Uterus (tissue), 4 donors: Measurements from ENCODE around the gene GRIK4. TPM values are rescaled to one million over a fixed set of nuclear protein-coding genes. Genes with fewer than 3 reads are reported as not detected.

Source experiments
- DNase-seq, 2 donors: peaks; one replicate each; pipeline ENCODE4 v3.0.0-alpha.2; 2019 to 2020
- H3K27ac ChIP-seq, 2 donors: fragments of 200-600 bp; sonication (generic); 1 replicate in 1 of 2; 2 replicates in 1 of 2; pipeline ENCODE4 v1.5.1; 2016 to 2018
- H3K27me3 ChIP-seq, 2 donors: fragments of 200-600 bp; sonication (generic); one replicate each; pipeline ENCODE4 v1.5.1; 2018 to 2019; ENCODE audit warnings: control low read depth in 1 of 2
- H3K36me3 ChIP-seq, 2 donors: fragments of 200-600 bp; sonication (generic); one replicate each; pipeline ENCODE4 v1.5.1; 2019; ENCODE audit warnings: control low read depth in 1 of 2
- H3K4me1 ChIP-seq, 2 donors: fragments of 200-600 bp; sonication (generic); one replicate each; pipeline ENCODE4 v1.5.1; 2018 to 2019; ENCODE audit warnings: control low read depth in 1 of 2
- H3K4me3 ChIP-seq, 2 donors: fragments of 200-600 bp; sonication (generic); 1 replicate in 1 of 2; 2 replicates in 1 of 2; pipeline ENCODE4 v1.5.1; 2018 to 2019; ENCODE audit warnings: mild to moderate bottlenecking in 1 of 2
- H3K9me3 ChIP-seq, 2 donors: fragments of 200-600 bp; sonication (generic); one replicate each; pipeline ENCODE4 v1.5.1; 2019; ENCODE audit warnings: control low read depth in 1 of 2
- CTCF ChIP-seq, 4 experiments: fragments of 200-600 bp in 2 of 4; fragments of 450-650 bp in 2 of 4; sonication (generic) in 2 of 4; IDR thresholded peaks; one replicate each; pipeline ENCODE4 v1.5.1; 2016 to 2019; ENCODE audit warnings: antibody characterized with exemption in 4 of 4, mild to moderate bottlenecking in 2 of 4, moderate library complexity in 1 of 4
- POLR2A ChIP-seq, 2 donors: fragments of 450-650 bp; IDR thresholded peaks; one replicate each; pipeline ENCODE4 v1.6.1; 2016; ENCODE audit warnings: antibody characterized with exemption in 2 of 2, mild to moderate bottlenecking in 1 of 2, moderate library complexity in 1 of 2
- intact Hi-C: fragments of 100-400 bp; cut with DNase I; formaldehyde crosslinking; loops from one replicate; pipeline ENCODE4 v1.15.1; 2023; ENCODE audit warnings: low total_unique reads
- total RNA-seq, 4 donors: library from RNA; depleted of rRNA in 3 of 4; stranded (reverse); fragments of >200 nt in 3 of 4; gene quantifications; one replicate each; pipeline versions ENCODE4 v1.1.0 to v1.2.4, GENCODE V29; 2014 to 2023
- donor health status: DM: yes; HTN: yes; CAD: no.

GRIK4 gene
- total RNA-seq, 4 donors from 2014 or later = 0.28 to 1.1 TPM; not detected in 2

- no peak for DNase-seq
- TF ChIP-seq POLR2A (IDR thresholded peaks at IDR 0.05) (no peak), CTCF (IDR thresholded peaks at IDR 0.05) (no peak)
- no peaks in the 10 kb centered on the region for H3K9me3 ChIP-seq
- H3K27me3 ChIP-seq = no peaks in the 10 kb centered on the region
- intact Hi-C loops = no loop called here
- no peak overlapping the region for H3K4me3 ChIP-seq
- H3K4me1 ChIP-seq = no peaks in the 10 kb centered on the region
- no peaks in the 10 kb centered on the region for H3K36me3 ChIP-seq
- no peak overlapping the region for H3K27ac ChIP-seq
Observed at GRCh38 chr11:120676991-120677390, 165.4 kb downstream of the GRIK4 start.

GRCh38 chr11:120680322-120680721, 168.8 kb downstream of the GRIK4 start:
- intact Hi-C loops = no loop called here
- no peaks in the 10 kb centered on the region for H3K36me3 ChIP-seq

GRCh38 chr11:120681434-120682331, 170.1 kb downstream of the GRIK4 start:
- intact Hi-C loops = no loop called here
- H3K9me3 ChIP-seq = no peaks in the 10 kb centered on the region
- TF ChIP-seq POLR2A (IDR thresholded peaks at IDR 0.05) (no peak), CTCF (IDR thresholded peaks at IDR 0.05) (no peak)
- no peaks in the 10 kb centered on the region for H3K4me1 ChIP-seq
- no peaks in the 10 kb centered on the region for H3K27me3 ChIP-seq
- no peak overlapping the region for H3K27ac ChIP-seq
- DNase-seq = no peak
- H3K4me3 ChIP-seq = no peak overlapping the region
- no peaks in the 10 kb centered on the region for H3K36me3 ChIP-seq

More at GRCh38 chr11:120680322-120680721, 168.8 kb downstream of the GRIK4 start:
- no peak for DNase-seq
- TF ChIP-seq CTCF (IDR thresholded peaks at IDR 0.05) = no peak
- TF ChIP-seq POLR2A (IDR thresholded peaks at IDR 0.05) = no peak
- Histone ChIP-seq H3K4me1 (no peaks in the 10 kb centered on the region), H3K4me3 (no peak overlapping the region), H3K9me3 (no peaks in the 10 kb centered on the region), H3K27me3 (no peaks in the 10 kb centered on the region), H3K27ac (no peak overlapping the region)

- intact Hi-C loops = no loop called here
- Histone ChIP-seq H3K4me1 (no peaks in the 10 kb centered on the region), H3K9me3 (no peaks in the 10 kb centered on the region), H3K4me3 (no peak overlapping the region), H3K27me3 (no peaks in the 10 kb centered on the region), H3K27ac (no peak overlapping the region), H3K36me3 (no peaks in the 10 kb centered on the region)
- no peak for DNase-seq
- TF ChIP-seq POLR2A (IDR thresholded peaks at IDR 0.05) (no peak), CTCF (IDR thresholded peaks at IDR 0.05) (no peak)
Observed at GRCh38 chr11:120682332-120682649, 170.7 kb downstream of the GRIK4 start.

GRCh38 chr11:120682866-120683265, 171.3 kb downstream of the GRIK4 start:
- Histone ChIP-seq H3K36me3 (no peaks in the 10 kb centered on the region), H3K9me3 (no peaks in the 10 kb centered on the region), H3K4me1 (no peaks in the 10 kb centered on the region), H3K27me3 (no peaks in the 10 kb centered on the region), H3K27ac (no peak overlapping the region), H3K4me3 (no peak overlapping the region)
- TF ChIP-seq POLR2A (IDR thresholded peaks at IDR 0.05) = no peak
- TF ChIP-seq CTCF (IDR thresholded peaks at IDR 0.05) = no peak
- no peak for DNase-seq
- intact Hi-C loops = no loop called here
